WI38 (cell line): ENCODE data around the gene ERBIN.
"Not testable (repeated sequence)": the region's sequence is repeated elsewhere in the genome, so short reads cannot be mapped to it uniquely, and the experiment has no call there.

Experiments
- H3K4me3 ChIP-seq: 2 replicates; pipeline ENCODE4 v1.5.1; 2011; ENCODE audit warnings: low read depth, mild to moderate bottlenecking, control low read depth, low read length
- CTCF ChIP-seq: IDR thresholded peaks from 2 replicates; pipeline ENCODE4 v1.5.1; 2012; ENCODE audit warnings: low read depth, mild to moderate bottlenecking, control low read depth, low read length

The ERBIN gene

GRCh38 chr5:65946198-65946745, 19.9 kb downstream of the ERBIN start:
- TF ChIP-seq CTCF, result no peak
- H3K4me3 ChIP-seq, result no peak overlapping the region

- no peak for TF ChIP-seq CTCF
- no peak overlapping the region for H3K4me3 ChIP-seq
Observed at GRCh38 chr5:65948115-65948747, 21.9 kb downstream of the ERBIN start.

- TF ChIP-seq CTCF, result no peak
- no peak overlapping the region for H3K4me3 ChIP-seq
Observed at GRCh38 chr5:65951330-65951729, 25.0 kb downstream of the ERBIN start.

- TF ChIP-seq CTCF, result no peak
- H3K4me3 ChIP-seq, result no peak overlapping the region
Observed at GRCh38 chr5:65952259-65952658, 25.9 kb downstream of the ERBIN start.

- H3K4me3 ChIP-seq, result no peak overlapping the region
- no peak for TF ChIP-seq CTCF
Observed at GRCh38 chr5:65954200-65954599, 27.8 kb downstream of the ERBIN start.

GRCh38 chr5:65955746-65956145, 29.4 kb downstream of the ERBIN start:
- H3K4me3 ChIP-seq, result no peak overlapping the region
- no peak for TF ChIP-seq CTCF

- H3K4me3 ChIP-seq, result not testable (repeated sequence)
Observed at GRCh38 chr5:65957703-65958102, 31.3 kb downstream of the ERBIN start.

GRCh38 chr5:65961633-65962032, 35.3 kb downstream of the ERBIN start:
- H3K4me3 ChIP-seq, result no peak overlapping the region
- no peak for TF ChIP-seq CTCF
